ENCODE results near the gene ELMO1. TPM values are rescaled to one million over a fixed set of nuclear protein-coding genes. Genes with fewer than 3 reads are reported as not detected.

ELMO1 gene
- total and polyA plus RNA-seq, 10 donors, result 26.0 to 494 (median 201) TPM

GRCh38 chr7:36962367-36962766 is 486.3 kb downstream of the ELMO1 start:
- 93 to 98% (median 95%) methylated on average over 3 of the region's 3 CpGs for WGBS, 5 donors

GRCh38 chr7:36961693-36962092 is 487.0 kb downstream of the ELMO1 start:
- H3K27ac ChIP-seq, result no peak overlapping the region
- peaks cover 0 to 43% (median 12%) of the 10 kb centered on the region in 6 donors for H3K4me1 ChIP-seq
- no peak for DNase-seq
- H3K36me3 ChIP-seq, result peaks cover 0 to 4% (median 0%) of the 10 kb centered on the region in 6 donors
- H3K27me3 ChIP-seq (replicated peaks in 1 of 7), result no peaks in the 10 kb centered on the region
- H3K9me3 ChIP-seq, result no peaks in the 10 kb centered on the region
- no peak overlapping the region for H3K4me3 ChIP-seq
- TF ChIP-seq POLR2A (IDR thresholded peaks at IDR 0.05) (no peak), CTCF (IDR thresholded peaks at IDR 0.05 in 8 of 11, conservative IDR thresholded peaks at IDR 0.05 in 3 of 11) (no peak), POLR2AphosphoS5 (IDR thresholded peaks at IDR 0.05) (no peak)
- intact Hi-C loops (cut with DNase I; ENCODE audit: low total_unique reads), result no loop called here

More at GRCh38 chr7:36962367-36962766, 486.3 kb downstream of the ELMO1 start:
- intact Hi-C loops (cut with DNase I; ENCODE audit: low total_unique reads), result no loop called here
- H3K4me3 ChIP-seq, result no peak overlapping the region
- TF ChIP-seq CTCF (IDR thresholded peaks at IDR 0.05 in 8 of 11, conservative IDR thresholded peaks at IDR 0.05 in 3 of 11) (no peak), POLR2AphosphoS5 (IDR thresholded peaks at IDR 0.05) (no peak), POLR2A (IDR thresholded peaks at IDR 0.05) (no peak)
- no peaks in the 10 kb centered on the region for H3K27me3 ChIP-seq (replicated peaks in 1 of 7)
- H3K36me3 ChIP-seq, result peaks cover 0 to 4% (median 0%) of the 10 kb centered on the region in 6 donors
- no peak overlapping the region for H3K27ac ChIP-seq
- no peaks in the 10 kb centered on the region for H3K9me3 ChIP-seq
- peaks cover 0 to 43% (median 13%) of the 10 kb centered on the region in 6 donors for H3K4me1 ChIP-seq
- no peak for DNase-seq

- no peak for DNase-seq
- Histone ChIP-seq H3K27me3 (replicated peaks in 1 of 7) (no peaks in the 10 kb centered on the region), H3K27ac (no peak overlapping the region), H3K36me3 (peaks cover 0 to 4% (median 0%) of the 10 kb centered on the region in 6 donors), H3K4me3 (no peak overlapping the region), H3K9me3 (no peaks in the 10 kb centered on the region), H3K4me1 (peaks cover 0 to 41% (median 12%) of the 10 kb centered on the region in 6 donors)
- intact Hi-C loops (cut with DNase I; ENCODE audit: low total_unique reads), result no loop called here
- no peak for TF ChIP-seq POLR2AphosphoS5 (IDR thresholded peaks at IDR 0.05)
- no peak for TF ChIP-seq POLR2A (IDR thresholded peaks at IDR 0.05)
- no peak for TF ChIP-seq CTCF (IDR thresholded peaks at IDR 0.05 in 8 of 11, conservative IDR thresholded peaks at IDR 0.05 in 3 of 11)
- 70 to 89% (median 83%) methylated on average over 2 of the region's 2 CpGs for WGBS, 5 donors
Observed at GRCh38 chr7:36961097-36961496, 487.6 kb downstream of the ELMO1 start.

GRCh38 chr7:36960105-36960504 is 488.6 kb downstream of the ELMO1 start:
- no peak for DNase-seq
- Histone ChIP-seq H3K4me1 (peaks cover 0 to 36% (median 12%) of the 10 kb centered on the region in 6 donors), H3K4me3 (no peak overlapping the region), H3K27ac (no peak overlapping the region), H3K9me3 (no peaks in the 10 kb centered on the region), H3K27me3 (replicated peaks in 1 of 7) (no peaks in the 10 kb centered on the region), H3K36me3 (peaks cover 0 to 4% (median 0%) of the 10 kb centered on the region in 6 donors)
- no peak for TF ChIP-seq POLR2AphosphoS5 (IDR thresholded peaks at IDR 0.05)
- TF ChIP-seq POLR2A (IDR thresholded peaks at IDR 0.05), result no peak
- TF ChIP-seq CTCF (IDR thresholded peaks at IDR 0.05 in 8 of 11, conservative IDR thresholded peaks at IDR 0.05 in 3 of 11), result no peak
- intact Hi-C loops (cut with DNase I; ENCODE audit: low total_unique reads), result no loop called here
- WGBS, 5 donors, result 86 to 97% (median 95%) methylated on average over 1 of the region's 1 CpG

All from spleen (tissue), 11 donors.